ENCODE measurements around the gene FGF22. TPM values are rescaled to one million over a fixed set of nuclear protein-coding genes. Genes with fewer than 3 reads are reported as not detected.

The FGF22 gene
- total RNA-seq, 3 donors from 2014 or later (not counting 1 experiment from before 2014, with no cell fraction given), result 0.31 to 0.58 (median 0.41) TPM

Other genes with a start within 250 kb of the FGF22 start
- gene C2CD4C, start 230.7 kb upstream of the FGF22 start, total RNA-seq, result not detected
- gene SHC2, start 178.8 kb upstream of the FGF22 start, total RNA-seq, result under 1 TPM in 1 of 3 donors, not detected in 2; 0.75 TPM
- gene MADCAM1, start 143.4 kb upstream of the FGF22 start, total RNA-seq, result under 1 TPM in 2 of 3 donors, not detected in 1; 0.43 to 0.54 TPM
- 10 to 100 TPM; 18.7 to 20.6 (median 18.9) TPM for gene TPGS1, start 132.4 kb upstream of the FGF22 start, total RNA-seq
- 100 to 1,000 TPM in 2 of 3 donors, 10 to 100 TPM in 1; 68.5 to 114 (median 101) TPM for gene CDC34, start 108.1 kb upstream of the FGF22 start, total RNA-seq
- gene GZMM, start 95.8 kb upstream of the FGF22 start, total RNA-seq, result 100 to 1,000 TPM; 186 to 286 (median 253) TPM
- gene BSG, start 67.3 kb upstream of the FGF22 start, total RNA-seq, result 100 to 1,000 TPM; 229 to 248 (median 236) TPM
- gene HCN2, start 50.0 kb upstream of the FGF22 start, total RNA-seq, result 1 to 10 TPM in 2 of 3 donors, under 1 TPM in 1; 0.96 to 1.6 (median 1.1) TPM
- 10 to 100 TPM; 57.2 to 58.5 (median 57.6) TPM for gene POLRMT, start 6.3 kb upstream of the FGF22 start, total RNA-seq
- gene RNF126, start 23.3 kb downstream of the FGF22 start, total RNA-seq, result 100 to 1,000 TPM; 119 to 149 (median 146) TPM
- gene FSTL3, start 36.5 kb downstream of the FGF22 start, total RNA-seq, result 1 to 10 TPM; 1.5 to 1.9 (median 1.5) TPM
- gene PRSS57, start 55.6 kb downstream of the FGF22 start, total RNA-seq, result 10 to 100 TPM in 1 of 3 donors, 1 to 10 TPM in 2; 1.5 to 11.7 (median 4.5) TPM
- 1 to 10 TPM in 1 of 3 donors, under 1 TPM in 1, not detected in 1; 0.59 to 1.0 TPM for gene PALM, start 69.1 kb downstream of the FGF22 start, total RNA-seq
- gene MISP, start 111.2 kb downstream of the FGF22 start, total RNA-seq, result not detected
- gene PTBP1, start 157.6 kb downstream of the FGF22 start, total RNA-seq, result 100 to 1,000 TPM; 302 to 350 (median 345) TPM
- gene PLPPR3, start 182.1 kb downstream of the FGF22 start, total RNA-seq, result not detected
- 1 to 10 TPM in 2 of 3 donors, under 1 TPM in 1; 0.87 to 2.5 (median 1.8) TPM for gene AZU1, start 188.0 kb downstream of the FGF22 start, total RNA-seq
- under 1 TPM in 2 of 3 donors, not detected in 1; 0.36 to 0.73 TPM for gene PRTN3, start 201.1 kb downstream of the FGF22 start, total RNA-seq
- 1 to 10 TPM in 2 of 3 donors, not detected in 1; 1.7 to 1.8 TPM for gene ELANE, start 212.4 kb downstream of the FGF22 start, total RNA-seq
- gene CFD, start 219.8 kb downstream of the FGF22 start, total RNA-seq, result 10 to 100 TPM in 2 of 3 donors, 1 to 10 TPM in 1; 2.9 to 47.5 (median 10.4) TPM

Data from natural killer cell (primary cell).